DOHH2 (cell line): Measurements from ENCODE around the gene MTM1.

Experiments used
- H3F3A ChIP-seq: fragments of 200-600 bp; sonication (generic), shearing (Covaris generic); 2 replicates; pipeline ENCODE4 v1.6.0; 2016; ENCODE audit warnings: antibody characterized with exemption, mild to moderate bottlenecking; ENCODE audit not compliant: control insufficient read depth, insufficient read depth
- H3K27ac ChIP-seq: fragments of 200-600 bp; sonication (generic); 2 replicates; pipeline ENCODE4 v1.5.1; 2014; ENCODE audit warnings: low read depth, mild to moderate bottlenecking, low read length, moderate library complexity
- H3K27me3 ChIP-seq: fragments of 200-600 bp; sonication (generic); 2 replicates; pipeline ENCODE4 v1.6.1; 2014; ENCODE audit warnings: mild to moderate bottlenecking, low read length, mixed read lengths; ENCODE audit not compliant: control insufficient read depth
- H3K36me3 ChIP-seq: fragments of 200-600 bp; sonication (generic); 2 replicates; pipeline ENCODE4 v1.6.1; 2014; ENCODE audit warnings: mild to moderate bottlenecking, low read length, moderate library complexity, mixed read lengths; ENCODE audit not compliant: control insufficient read depth
- H3K4me1 ChIP-seq: fragments of 200-600 bp; sonication (generic); 2 replicates; pipeline ENCODE4 v1.6.1; 2014; ENCODE audit warnings: mild to moderate bottlenecking, low read length, mixed read lengths; ENCODE audit not compliant: control insufficient read depth
- H3K4me2 ChIP-seq: fragments of 200-600 bp; sonication (generic); 2 replicates; pipeline ENCODE4 v1.6.0; 2014; ENCODE audit warnings: mild to moderate bottlenecking, low read length, moderate library complexity
- H3K4me3 ChIP-seq: fragments of 200-600 bp; sonication (generic); 2 replicates; pipeline ENCODE4 v1.5.1; 2014; ENCODE audit warnings: mild to moderate bottlenecking, low read length, mixed read lengths
- H3K79me2 ChIP-seq: fragments of 200-600 bp; sonication (generic); 2 replicates; pipeline ENCODE4 v1.6.1; 2014; ENCODE audit warnings: mild to moderate bottlenecking, low read length, mixed read lengths; ENCODE audit not compliant: control insufficient read depth
- H3K9me2 ChIP-seq: fragments of 200-600 bp; sonication (generic); replicated peaks from 2 replicates; pipeline ENCODE4 v1.6.1; 2014; ENCODE audit warnings: mild to moderate bottlenecking, low read length, mixed read lengths; ENCODE audit not compliant: control insufficient read depth
- H3K9me3 ChIP-seq: fragments of 200-600 bp; sonication (generic); 2 replicates; pipeline ENCODE4 v1.6.1; 2014; ENCODE audit warnings: antibody characterized with exemption, low read length, mixed read lengths; ENCODE audit not compliant: control insufficient read depth, insufficient read depth
- H4K20me1 ChIP-seq: fragments of 200-600 bp; sonication (generic); 2 replicates; pipeline ENCODE4 v1.6.0; 2014; ENCODE audit warnings: low read depth, mild to moderate bottlenecking, antibody characterized with exemption, low read length, moderate library complexity; ENCODE audit not compliant: control insufficient read depth, insufficient read depth
- CTCF ChIP-seq: fragments of 200-600 bp; sonication (generic); IDR thresholded peaks from one replicate; pipeline ENCODE4 v1.5.1; 2014; ENCODE audit warnings: antibody characterized with exemption, mild to moderate bottlenecking, low read depth, low read length; ENCODE audit not compliant: poor library complexity, severe bottlenecking
- EZH2phosphoT487 ChIP-seq: fragments of 200-600 bp; sonication (generic); IDR thresholded peaks from 2 replicates; pipeline ENCODE4 v1.6.1; 2017; ENCODE audit warnings: borderline replicate concordance, mild to moderate bottlenecking, antibody characterized with exemption, low read length, moderate library complexity, mixed read lengths

MTM1 gene

GRCh38 chrX:150696331-150696730 is 127.9 kb downstream of the MTM1 start:
- peak overlapping the region; percentile 81 for H3K4me2 ChIP-seq
- H3K4me3 ChIP-seq = peak overlapping the region; percentile 77
- peaks cover 53% of the 10 kb centered on the region for H3K36me3 ChIP-seq
- peaks cover 50% of the 10 kb centered on the region for H3K4me1 ChIP-seq
- peaks cover 74% of the 10 kb centered on the region for H3K79me2 ChIP-seq
- H3K9me3 ChIP-seq = no peaks in the 10 kb centered on the region
- H3K27me3 ChIP-seq = no peaks in the 10 kb centered on the region
- H4K20me1 ChIP-seq = no peaks in the 10 kb centered on the region
- peaks cover 8% of the 10 kb centered on the region for H3F3A ChIP-seq
- H3K27ac ChIP-seq = 0 out of 2 replicates have a peak overlapping the region, but pooled peaks have one; percentile 12
- no peak for TF ChIP-seq CTCF
- TF ChIP-seq EZH2phosphoT487 = no peak
- no peaks in the 10 kb centered on the region for H3K9me2 ChIP-seq

- Histone ChIP-seq H4K20me1 (no peaks in the 10 kb centered on the region), H3K9me3 (no peaks in the 10 kb centered on the region), H3K4me1 (peaks cover 45% of the 10 kb centered on the region), H3K79me2 (peaks cover 80% of the 10 kb centered on the region), H3K27ac (no peak overlapping the region), H3F3A (peaks cover 8% of the 10 kb centered on the region), H3K27me3 (no peaks in the 10 kb centered on the region), H3K36me3 (peaks cover 58% of the 10 kb centered on the region), H3K4me3 (no peak overlapping the region), H3K4me2 (peak overlapping the region; percentile 34), H3K9me2 (no peaks in the 10 kb centered on the region)
- no peak for TF ChIP-seq EZH2phosphoT487
- no peak for TF ChIP-seq CTCF
These were observed 128.4 kb downstream of the MTM1 start for GRCh38 chrX:150696866-150697265.

- peaks cover 59% of the 10 kb centered on the region for H3K36me3 ChIP-seq
- peaks cover 8% of the 10 kb centered on the region for H3F3A ChIP-seq
- TF ChIP-seq EZH2phosphoT487 = no peak
- no peak for TF ChIP-seq CTCF
These were observed 129.2 kb downstream of the MTM1 start for GRCh38 chrX:150697641-150698040.

More at GRCh38 chrX:150697641-150698040, 129.2 kb downstream of the MTM1 start:
- Histone ChIP-seq H3K9me3 (no peaks in the 10 kb centered on the region), H3K4me3 (no peak overlapping the region), H3K9me2 (no peaks in the 10 kb centered on the region), H3K4me1 (peaks cover 37% of the 10 kb centered on the region), H3K4me2 (no peak overlapping the region), H3K27ac (no peak overlapping the region), H3K79me2 (peaks cover 75% of the 10 kb centered on the region), H4K20me1 (no peaks in the 10 kb centered on the region), H3K27me3 (no peaks in the 10 kb centered on the region)
